GM12891 (cell line): ENCODE measurements around the gene PITPNB.

Source experiments
- PAX5 ChIP-seq: IDR thresholded peaks from 2 replicates; pipeline ENCODE4 v1.6.1; 2011; ENCODE audit warnings: low read length, moderate library complexity, mild to moderate bottlenecking; ENCODE audit not compliant: insufficient read depth, severe bottlenecking
- POLR2A ChIP-seq: IDR thresholded peaks from 2 replicates; pipeline ENCODE4 v1.6.1; 2011; ENCODE audit warnings: low read depth, low read length, control low read depth
- POLR2AphosphoS5 ChIP-seq: IDR thresholded peaks from 2 replicates; pipeline ENCODE4 v1.6.1; 2011; ENCODE audit warnings: low read depth, low read length, control low read depth
- TAF1 ChIP-seq: IDR thresholded peaks from 2 replicates; pipeline ENCODE4 v1.6.1; 2011; ENCODE audit warnings: low read depth, low read length, control low read depth

- TF ChIP-seq POLR2AphosphoS5, result no peak
- no peak for TF ChIP-seq PAX5
- TF ChIP-seq POLR2A, result no peak
- TF ChIP-seq TAF1, result no peak
These were observed 1.1 kb upstream of the PITPNB start for GRCh38 chr22:27919942-27920755.
